T-helper 17 cell (primary cell): ENCODE measurements around the gene ANK2. TPM values are rescaled to one million over a fixed set of nuclear protein-coding genes. Genes with fewer than 3 reads are reported as not detected.
"Not testable (repeated sequence)": the region's sequence is repeated elsewhere in the genome, so short reads cannot be mapped to it uniquely, and the experiment has no call there.

ENCODE experiments used
- ATAC-seq: fragments of 150-1000 bp; cut with Tn5 transposase; 2 replicates; pipeline ENCODE4 v1.10.0; 2021; ENCODE audit warnings: mild to moderate bottlenecking, moderate library complexity
- DNase-seq, 3 donors: peaks; one replicate each; pipeline versions ENCODE4 v3.0.0 to v3.0.0-alpha.2; 2020 to 2021
- H3K9me3 ChIP-seq: one replicate; pipeline ENCODE4 v1.7.0; 2013; ENCODE audit warnings: low read length, mild to moderate bottlenecking; ENCODE audit not compliant: control insufficient read depth, poor library complexity, severe bottlenecking
- H3K27ac Mint-ChIP-seq: one replicate; pipeline ENCODE4 v1.8.0; 2022; ENCODE audit warnings: mild to moderate bottlenecking, moderate library complexity, mixed read lengths
- H3K27me3 Mint-ChIP-seq: one replicate; pipeline ENCODE4 v1.8.0; 2022; ENCODE audit warnings: mixed read lengths
- H3K36me3 Mint-ChIP-seq: one replicate; pipeline ENCODE4 v1.8.0; 2022; ENCODE audit warnings: low read depth, mixed read lengths
- H3K4me1 Mint-ChIP-seq: one replicate; pipeline ENCODE4 v1.8.0; 2022; ENCODE audit warnings: mild to moderate bottlenecking, mixed read lengths
- H3K4me3 Mint-ChIP-seq: one replicate; pipeline ENCODE4 v1.8.0; 2022; ENCODE audit warnings: mild to moderate bottlenecking, moderate library complexity, mixed read lengths
- total RNA-seq, 4 donors: library from RNA in 2 of 4; stranded (reverse) in 2 of 4; gene quantifications; one replicate each; pipeline ENCODE4 v1.2.3 and lab custom pipeline; 2022 to 2026

Gene ANK2
- total RNA-seq, 2 donors from 2014 or later = 0.25 to 1.2 TPM

DNA sequence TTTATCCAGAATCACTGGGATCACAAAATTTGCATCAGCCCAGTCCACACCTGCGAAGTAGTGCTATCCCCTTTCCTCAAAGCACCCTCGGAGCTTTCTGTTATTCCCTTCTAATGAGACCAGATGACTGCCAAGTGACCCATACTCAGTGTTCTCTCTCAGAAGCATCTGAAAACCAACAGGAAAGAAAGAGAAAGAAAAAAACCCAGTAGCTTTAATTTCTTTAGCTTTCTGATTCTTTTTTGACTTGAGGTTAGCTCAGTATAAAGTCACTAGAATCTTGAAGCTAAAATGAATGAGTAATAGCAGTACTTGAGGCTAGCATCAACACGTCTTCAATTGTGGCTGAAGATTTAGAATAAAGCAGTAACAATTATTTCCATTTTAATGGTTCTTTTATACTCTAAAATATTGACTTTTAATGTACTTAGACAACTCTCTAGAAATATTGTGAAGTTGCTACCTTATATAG lies 124.4 kb downstream of the ANK2 start:
- H3K4me3 Mint-ChIP-seq = no peak overlapping the region
- ATAC-seq = no peak
- no peaks in the 10 kb centered on the region for H3K9me3 ChIP-seq
- H3K4me1 Mint-ChIP-seq = no peaks in the 10 kb centered on the region
- H3K27me3 Mint-ChIP-seq = peaks cover 12% of the 10 kb centered on the region
- H3K36me3 Mint-ChIP-seq = peaks cover 2% of the 10 kb centered on the region
- H3K27ac Mint-ChIP-seq = no peak overlapping the region
- no peak for DNase-seq

- DNase-seq = no peak
- Mint-ChIP-seq H3K27me3 (no peaks in the 10 kb centered on the region), H3K27ac (no peak overlapping the region), H3K36me3 (peaks cover 2% of the 10 kb centered on the region), H3K4me3 (no peak overlapping the region), H3K4me1 (no peaks in the 10 kb centered on the region)
- H3K9me3 ChIP-seq = no peaks in the 10 kb centered on the region
- ATAC-seq = no peak
These were observed 129.6 kb downstream of the ANK2 start for GRCh38 chr4:113179091-113179490.

- H3K27me3 Mint-ChIP-seq = no peaks in the 10 kb centered on the region
- H3K36me3 Mint-ChIP-seq = peaks cover 2% of the 10 kb centered on the region
- no peak overlapping the region for H3K4me3 Mint-ChIP-seq
- no peak overlapping the region for H3K27ac Mint-ChIP-seq
- no peaks in the 10 kb centered on the region for H3K9me3 ChIP-seq
- ATAC-seq = no peak
- no peaks in the 10 kb centered on the region for H3K4me1 Mint-ChIP-seq
- DNase-seq = no peak
These were observed 130.5 kb downstream of the ANK2 start for GRCh38 chr4:113179996-113180395.

GRCh38 chr4:113181289-113182007 lies 132.0 kb downstream of the ANK2 start:
- no peaks in the 10 kb centered on the region for H3K36me3 Mint-ChIP-seq
- H3K27ac Mint-ChIP-seq = no peak overlapping the region
- peaks cover 6% of the 10 kb centered on the region for H3K27me3 Mint-ChIP-seq
- no peak overlapping the region for H3K4me3 Mint-ChIP-seq
- no peak for DNase-seq
- ATAC-seq = no peak
- no peaks in the 10 kb centered on the region for H3K9me3 ChIP-seq
- H3K4me1 Mint-ChIP-seq = no peaks in the 10 kb centered on the region

- no peak for DNase-seq
- H3K36me3 Mint-ChIP-seq = no peaks in the 10 kb centered on the region
- H3K4me3 Mint-ChIP-seq = no peak overlapping the region
- no peak for ATAC-seq
- peaks cover 6% of the 10 kb centered on the region for H3K27me3 Mint-ChIP-seq
- no peak overlapping the region for H3K27ac Mint-ChIP-seq
- H3K4me1 Mint-ChIP-seq = no peaks in the 10 kb centered on the region
- no peaks in the 10 kb centered on the region for H3K9me3 ChIP-seq
These were observed 133.7 kb downstream of the ANK2 start for GRCh38 chr4:113183032-113183605.

- H3K4me3 Mint-ChIP-seq, H3K36me3 Mint-ChIP-seq, H3K9me3 ChIP-seq, H3K4me1 Mint-ChIP-seq, DNase-seq, H3K27me3 Mint-ChIP-seq, ATAC-seq, H3K27ac Mint-ChIP-seq: not testable (repeated sequence)
These were observed 136.8 kb downstream of the ANK2 start for GRCh38 chr4:113186220-113186619.

GRCh38 chr4:113186913-113187312 lies 137.5 kb downstream of the ANK2 start:
- Mint-ChIP-seq H3K27me3 (peaks cover 6% of the 10 kb centered on the region), H3K4me3 (no peak overlapping the region), H3K36me3 (no peaks in the 10 kb centered on the region), H3K27ac (no peak overlapping the region), H3K4me1 (no peaks in the 10 kb centered on the region)
- H3K9me3 ChIP-seq = no peaks in the 10 kb centered on the region
- ATAC-seq (no peak), DNase-seq (no peak)

DNA sequence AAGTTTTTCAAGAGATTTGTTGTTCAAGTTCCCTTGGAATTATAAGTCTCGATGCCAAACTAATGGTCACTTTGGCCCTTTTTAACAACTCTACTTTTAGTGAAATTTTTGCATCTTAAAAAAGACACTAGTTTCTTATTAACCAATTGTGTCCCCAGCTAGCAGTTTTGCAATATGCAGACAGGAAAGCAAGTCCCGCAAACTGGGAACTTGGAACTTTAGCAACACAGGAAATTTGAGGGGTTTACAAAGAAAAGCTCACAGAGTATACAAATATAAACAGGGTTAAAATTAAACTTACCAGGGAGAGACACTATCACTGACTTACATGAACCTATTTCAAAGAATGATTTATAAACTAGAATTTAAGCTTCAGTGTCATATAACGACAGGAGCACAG lies 137.9 kb downstream of the ANK2 start:
- ATAC-seq (no peak), DNase-seq (no peak)
- Mint-ChIP-seq H3K36me3 (no peaks in the 10 kb centered on the region), H3K4me3 (no peak overlapping the region), H3K27me3 (peaks cover 6% of the 10 kb centered on the region), H3K4me1 (no peaks in the 10 kb centered on the region), H3K27ac (no peak overlapping the region)
- no peaks in the 10 kb centered on the region for H3K9me3 ChIP-seq

- no peaks in the 10 kb centered on the region for H3K9me3 ChIP-seq
- Mint-ChIP-seq H3K4me3 (no peak overlapping the region), H3K27ac (no peak overlapping the region), H3K36me3 (no peaks in the 10 kb centered on the region), H3K4me1 (no peaks in the 10 kb centered on the region), H3K27me3 (peaks cover 6% of the 10 kb centered on the region)
- DNase-seq (no peak), ATAC-seq (no peak)
These were observed 140.1 kb downstream of the ANK2 start for GRCh38 chr4:113189546-113189945.

- H3K36me3 Mint-ChIP-seq = no peaks in the 10 kb centered on the region
- no peak overlapping the region for H3K4me3 Mint-ChIP-seq
- H3K27ac Mint-ChIP-seq = no peak overlapping the region
- H3K27me3 Mint-ChIP-seq = no peaks in the 10 kb centered on the region
- ATAC-seq = no peak
- no peak for DNase-seq
- H3K4me1 Mint-ChIP-seq = no peaks in the 10 kb centered on the region
- no peaks in the 10 kb centered on the region for H3K9me3 ChIP-seq
These were observed 159.7 kb downstream of the ANK2 start for GRCh38 chr4:113209153-113209552.

DNA sequence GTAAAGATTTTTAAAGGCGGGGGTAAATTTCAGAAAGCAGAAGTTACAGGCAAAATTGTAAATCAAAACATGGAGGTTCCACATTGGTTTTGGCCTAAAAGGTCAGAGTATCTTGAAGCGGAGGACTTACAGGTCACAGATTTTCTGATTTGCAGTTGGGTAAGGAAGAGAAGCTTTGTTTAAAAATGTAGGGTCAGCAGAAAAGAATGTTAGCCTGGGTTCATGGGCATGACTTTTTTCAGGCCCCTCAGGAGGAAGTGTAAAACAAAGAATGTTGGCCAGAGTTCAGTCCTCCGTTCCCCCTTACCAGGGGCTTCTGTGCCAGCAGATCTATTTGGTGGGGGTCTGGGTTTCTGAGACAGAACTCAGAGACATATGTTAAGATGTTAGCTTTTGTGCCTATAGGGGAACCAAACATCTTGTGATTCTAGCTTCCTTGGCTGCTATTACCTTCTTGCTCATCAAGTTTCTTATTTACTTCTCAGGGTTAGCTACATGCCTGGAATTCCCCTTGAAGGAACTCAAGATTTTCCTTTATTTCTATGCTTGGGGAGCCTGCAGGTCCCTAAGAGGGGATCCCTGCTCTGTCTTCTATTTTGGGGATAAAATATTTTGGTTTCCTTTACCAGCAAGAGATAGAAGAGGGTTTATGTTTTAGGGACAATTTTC lies 160.3 kb downstream of the ANK2 start:
- DNase-seq (no peak), ATAC-seq (no peak)
- H3K36me3 Mint-ChIP-seq = no peaks in the 10 kb centered on the region
- no peak overlapping the region for H3K27ac Mint-ChIP-seq
- no peak overlapping the region for H3K4me3 Mint-ChIP-seq
- no peaks in the 10 kb centered on the region for H3K4me1 Mint-ChIP-seq
- H3K27me3 Mint-ChIP-seq = no peaks in the 10 kb centered on the region
- no peaks in the 10 kb centered on the region for H3K9me3 ChIP-seq

DNA sequence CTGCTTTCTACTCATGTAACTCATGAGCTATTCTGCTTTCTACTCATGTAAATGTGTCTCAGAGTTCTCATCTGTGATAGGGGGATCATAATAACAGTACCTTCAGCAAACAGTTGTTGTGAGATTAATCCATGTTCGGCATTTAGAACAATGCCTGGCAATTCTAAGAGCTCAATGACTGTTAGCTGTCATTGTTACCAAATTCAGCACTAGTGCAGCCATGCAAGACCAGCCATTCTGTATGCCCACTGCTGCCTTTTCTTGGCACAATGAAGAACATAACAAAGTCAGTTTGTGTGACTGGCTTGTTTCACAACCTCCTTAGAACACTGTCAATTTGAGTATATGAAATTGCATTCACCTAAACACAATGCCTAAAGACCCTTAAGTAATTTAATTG lies 163.2 kb downstream of the ANK2 start:
- H3K4me1 Mint-ChIP-seq = no peaks in the 10 kb centered on the region

GRCh38 chr4:113221990-113222389 lies 172.5 kb downstream of the ANK2 start:
- no peak for ATAC-seq
- peaks cover 9% of the 10 kb centered on the region for H3K27me3 Mint-ChIP-seq

More for the DNA sequence above, 163.2 kb downstream of the ANK2 start:
- ATAC-seq = no peak
- Mint-ChIP-seq H3K27me3 (no peaks in the 10 kb centered on the region), H3K27ac (no peak overlapping the region), H3K4me3 (no peak overlapping the region), H3K36me3 (no peaks in the 10 kb centered on the region)
- DNase-seq = no peak
- no peaks in the 10 kb centered on the region for H3K9me3 ChIP-seq

More at GRCh38 chr4:113221990-113222389, 172.5 kb downstream of the ANK2 start:
- H3K36me3 Mint-ChIP-seq = no peaks in the 10 kb centered on the region
- no peaks in the 10 kb centered on the region for H3K4me1 Mint-ChIP-seq
- H3K4me3 Mint-ChIP-seq = no peak overlapping the region
- H3K9me3 ChIP-seq = no peaks in the 10 kb centered on the region
- H3K27ac Mint-ChIP-seq = no peak overlapping the region
- DNase-seq = no peak
